Hepatocyte (in vitro differentiated cells): Measurements from ENCODE around the gene CYP27C1.

Experiments
- CTCF ChIP-seq: fragments of 200-600 bp; sonication (generic); IDR thresholded peaks from 2 replicates; pipeline ENCODE4 v1.5.1; 2016; ENCODE audit warnings: antibody characterized with exemption, mild to moderate bottlenecking; ENCODE audit not compliant: poor library complexity
- EZH2phosphoT487 ChIP-seq: fragments of 200-600 bp; sonication (generic); IDR thresholded peaks from one replicate; pipeline ENCODE4 v1.6.1; 2018; ENCODE audit warnings: antibody characterized with exemption, mild to moderate bottlenecking, low read depth, moderate library complexity; ENCODE audit not compliant: unreplicated experiment, severe bottlenecking

GRCh38 chr2:127261804-127262406 is 41.8 kb upstream of the CYP27C1 start:
- no peak for TF ChIP-seq EZH2phosphoT487
- no peak for TF ChIP-seq CTCF
